B cell (primary cell): ENCODE measurements around the gene DLD. TPM values are rescaled to one million over a fixed set of nuclear protein-coding genes. Genes with fewer than 3 reads are reported as not detected.
A peak's percentile ranks its signal among the peaks of the same experiment; 100 is the strongest.

Experiments
- ATAC-seq: fragments of 200-7000 bp; cut with Tn5 transposase; one replicate; pipeline ENCODE4 v1.10.0; 2021; ENCODE audit warnings: low read depth, mild to moderate bottlenecking, moderate number of reproducible peaks, moderate library complexity
- CTCF ChIA-PET: fragments of 350-600 bp; sonication (Branson Sonifier 250); formaldehyde crosslinking; loops from one replicate; lab custom pipeline; 2021; ENCODE audit warnings: antibody characterized with exemption, inconsistent platforms; lab: Charles Lee
- POLR2A ChIA-PET: fragments of 350-600 bp; sonication (Branson Sonifier 250); formaldehyde crosslinking; loops from one replicate; lab custom pipeline; 2021; ENCODE audit warnings: antibody characterized with exemption; lab: Charles Lee
- DNase-seq: peaks from one replicate; pipeline ENCODE4 v3.0.0; 2013
- H2AFZ ChIP-seq: 2 replicates; pipeline ENCODE4 v1.6.1; 2012; ENCODE audit warnings: mild to moderate bottlenecking, low read depth, low read length; ENCODE audit not compliant: insufficient read depth, poor library complexity, severe bottlenecking
- H3K27ac ChIP-seq, 2 donors: 1 replicate in 1 of 2; 2 replicates in 1 of 2; pipeline ENCODE4 v1.5.1; 2012 to 2013; ENCODE audit warnings: low read length in 2 of 2, mild to moderate bottlenecking in 2 of 2, moderate library complexity in 1 of 2
- H3K27me3 ChIP-seq, 4 experiments: fragments of 200-600 bp in 1 of 4; sonication (generic) in 1 of 4; replicated peaks in 1 of 4; 1 replicate in 2 of 4; 2 replicates in 2 of 4; pipeline versions ENCODE4 v1.6.1 to v1.7.0; 2013 to 2016; ENCODE audit warnings: low read length in 3 of 4, mild to moderate bottlenecking in 2 of 4, mixed read lengths in 1 of 4, moderate library complexity in 1 of 4; ENCODE audit not compliant: insufficient read depth in 4 of 4, control insufficient read depth in 3 of 4; ENCODE audit errors: control extremely low read depth in 1 of 4
- H3K36me3 ChIP-seq, 2 experiments: replicated peaks in 1 of 2; 1 replicate in 1 of 2; 2 replicates in 1 of 2; pipeline versions ENCODE4 v1.6.1 to v1.7.1; 2013; ENCODE audit warnings: low read length in 1 of 2; ENCODE audit not compliant: insufficient read depth in 2 of 2, control insufficient read depth in 1 of 2; ENCODE audit errors: control extremely low read depth in 1 of 2, extremely low read depth in 1 of 2
- H3K4me1 ChIP-seq, 2 donors: fragments of 200-600 bp in 1 of 2; sonication (generic) in 1 of 2; 1 replicate in 1 of 2; 2 replicates in 1 of 2; pipeline versions ENCODE4 v1.5.1 to v1.6.1; 2013 to 2017; ENCODE audit warnings: low read length in 2 of 2; ENCODE audit not compliant: control insufficient read depth in 2 of 2, insufficient read depth in 2 of 2
- H3K4me2 ChIP-seq: replicated peaks from 2 replicates; pipeline ENCODE3; 2012; ENCODE audit warnings: mild to moderate bottlenecking, low read depth, low read length; ENCODE audit not compliant: poor library complexity, severe bottlenecking
- H3K4me3 ChIP-seq, 5 experiments: fragments of 200-600 bp in 1 of 5; sonication (generic) in 1 of 5; 1 replicate in 3 of 5; 2 replicates in 2 of 5; pipeline versions ENCODE4 v1.5.1 to v1.7.0; 2011 to 2016; ENCODE audit warnings: low read length in 4 of 5, mild to moderate bottlenecking in 4 of 5, low read depth in 2 of 5, control low read depth in 1 of 5, moderate library complexity in 1 of 5; ENCODE audit not compliant: insufficient read depth in 1 of 5; ENCODE audit errors: control extremely low read depth in 1 of 5, extremely low read depth in 1 of 5
- H3K79me2 ChIP-seq: fragments of 200-600 bp; sonication (generic); one replicate; pipeline ENCODE4 v1.6.0; 2016; ENCODE audit warnings: low read length; ENCODE audit not compliant: control insufficient read depth, insufficient read depth
- H3K9ac ChIP-seq: fragments of 200-600 bp; sonication (generic); 2 replicates; pipeline ENCODE4 v1.6.1; 2017; ENCODE audit warnings: mild to moderate bottlenecking, low read length, moderate library complexity
- H3K9me3 ChIP-seq, 3 donors: one replicate each; pipeline versions ENCODE4 v1.6.1 to v1.7.1; 2013; ENCODE audit warnings: low read length in 2 of 3; ENCODE audit not compliant: control insufficient read depth in 2 of 3, insufficient read depth in 1 of 3; ENCODE audit errors: control extremely low read depth in 1 of 3
- H4K20me1 ChIP-seq: 2 replicates; pipeline ENCODE4 v1.6.0; 2012; ENCODE audit warnings: mild to moderate bottlenecking, low read length; ENCODE audit not compliant: insufficient read depth, control insufficient read depth, poor library complexity, severe bottlenecking
- H3K27ac Mint-ChIP-seq: one replicate; pipeline ENCODE4 v1.8.0; 2021; ENCODE audit warnings: mixed read lengths
- H3K27me3 Mint-ChIP-seq: one replicate; pipeline ENCODE4 v1.8.0; 2021; ENCODE audit warnings: mixed read lengths
- H3K4me1 Mint-ChIP-seq: one replicate; pipeline ENCODE4 v1.8.0; 2021; ENCODE audit warnings: mixed read lengths
- H3K4me3 Mint-ChIP-seq: one replicate; pipeline ENCODE4 v1.8.0; 2021; ENCODE audit warnings: mixed read lengths
- H3K9me3 Mint-ChIP-seq: one replicate; pipeline ENCODE4 v1.8.0; 2022; ENCODE audit warnings: mixed read lengths; ENCODE audit not compliant: insufficient read depth
- EZH2 ChIP-seq: IDR thresholded peaks from 2 replicates; pipeline ENCODE4 v1.6.1; 2012; ENCODE audit warnings: borderline replicate concordance, low read depth, mild to moderate bottlenecking, moderate library complexity, low read length; ENCODE audit not compliant: insufficient read depth, poor library complexity, severe bottlenecking
- WGBS: methylation state at CpG from one replicate; pipeline ENCODE4 v1.1.5; 2013; ENCODE audit warnings: missing lambda C conversion rate; ENCODE audit not compliant: insufficient coverage; 5-methylcytosine and 5-hydroxymethylcytosine counted together
- intact Hi-C: fragments of 100-400 bp; cut with micrococcal nuclease; formaldehyde crosslinking; loops from one replicate; pipeline ENCODE4 v1.10.0; 2022
- polyA plus RNA-seq: library from polyadenylated mRNA; depleted of rRNA; stranded (reverse); fragments of >200 nt; gene quantifications from 2 replicates; pipeline ENCODE4 v1.2.3, GENCODE V29; 2012
- total RNA-seq, 2 donors: library from RNA; stranded (reverse); fragments of 120-200 nt in 1 of 2; gene quantifications; 1 replicate in 1 of 2; 2 replicates in 1 of 2; pipeline versions ENCODE4 v1.2.3 to v1.2.4, GENCODE V29; 2013 to 2022
- TF ChIP-seq, protein P1 (sequence below): fragments of 200-600 bp; IDR thresholded peaks from one replicate; pipeline ENCODE4 v1.8.0; 2022; ENCODE audit warnings: antibody characterized with exemption, mild to moderate bottlenecking

The DLD gene
- total and polyA plus RNA-seq, 2 donors (not counting 1 experiment from before 2014, with no cell fraction given) = 26.7 to 47.9 TPM

DNA sequence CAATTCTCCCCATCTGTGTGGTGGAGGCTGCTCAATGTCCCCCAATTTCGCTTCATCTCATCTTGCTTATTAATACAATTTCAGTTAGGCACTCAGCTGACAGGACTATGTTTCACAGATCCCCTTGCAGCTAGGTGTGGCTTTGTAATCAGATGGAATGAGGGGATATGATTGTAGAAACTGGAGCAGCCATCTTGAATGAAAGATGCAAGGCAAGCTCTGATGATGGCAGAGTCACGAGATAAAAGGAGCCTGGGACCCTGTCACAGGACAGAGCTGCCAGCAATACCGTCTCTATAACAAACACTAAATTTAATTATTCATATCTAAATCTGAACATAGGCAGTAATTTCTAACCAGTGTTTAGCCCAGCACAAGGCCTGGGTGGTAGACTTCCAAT lies 991 bp upstream of the DLD start:
- ATAC-seq = no peak
- Mint-ChIP-seq H3K4me1 (peaks cover 37% of the 10 kb centered on the region), H3K27me3 (peaks cover 11% of the 10 kb centered on the region), H3K27ac (no peak overlapping the region), H3K4me3 (no peak overlapping the region), H3K9me3 (no peaks in the 10 kb centered on the region)
- H3K79me2 ChIP-seq = peaks cover 45% of the 10 kb centered on the region
- intact Hi-C loops = loop anchor here (2.0 to 10.0 kb wide), 5 partner anchors 325 to 1291 kb away; partner anchors contain the start of genes COG5, DNAJB9, DUS4L and HBP1
- no peaks in the 10 kb centered on the region for H3K27me3 ChIP-seq
- H3K4me1 ChIP-seq = peaks cover 9 to 22% of the 10 kb centered on the region in 2 donors
- H2AFZ ChIP-seq = peak overlapping the region; percentile 98
- TF ChIP-seq, protein P1, sequence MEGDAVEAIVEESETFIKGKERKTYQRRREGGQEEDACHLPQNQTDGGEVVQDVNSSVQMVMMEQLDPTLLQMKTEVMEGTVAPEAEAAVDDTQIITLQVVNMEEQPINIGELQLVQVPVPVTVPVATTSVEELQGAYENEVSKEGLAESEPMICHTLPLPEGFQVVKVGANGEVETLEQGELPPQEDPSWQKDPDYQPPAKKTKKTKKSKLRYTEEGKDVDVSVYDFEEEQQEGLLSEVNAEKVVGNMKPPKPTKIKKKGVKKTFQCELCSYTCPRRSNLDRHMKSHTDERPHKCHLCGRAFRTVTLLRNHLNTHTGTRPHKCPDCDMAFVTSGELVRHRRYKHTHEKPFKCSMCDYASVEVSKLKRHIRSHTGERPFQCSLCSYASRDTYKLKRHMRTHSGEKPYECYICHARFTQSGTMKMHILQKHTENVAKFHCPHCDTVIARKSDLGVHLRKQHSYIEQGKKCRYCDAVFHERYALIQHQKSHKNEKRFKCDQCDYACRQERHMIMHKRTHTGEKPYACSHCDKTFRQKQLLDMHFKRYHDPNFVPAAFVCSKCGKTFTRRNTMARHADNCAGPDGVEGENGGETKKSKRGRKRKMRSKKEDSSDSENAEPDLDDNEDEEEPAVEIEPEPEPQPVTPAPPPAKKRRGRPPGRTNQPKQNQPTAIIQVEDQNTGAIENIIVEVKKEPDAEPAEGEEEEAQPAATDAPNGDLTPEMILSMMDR = no peak
- no peak for TF ChIP-seq EZH2
- no peaks in the 10 kb centered on the region for H3K9me3 ChIP-seq
- no peak for DNase-seq
- peak overlapping the region; percentile 87 for H3K4me2 ChIP-seq
- no peak overlapping the region for H3K4me3 ChIP-seq
- ChIA-PET POLR2A (no interaction called here), CTCF (interaction anchor here (4.2 to 4.5 kb wide), 2 partner anchors 10 to 15 kb away, joined by 20 to 36 read pairs; no protein-coding TSS in a partner anchor)
- peak overlapping the region in 1 of 2 donors; percentile 97 for H3K27ac ChIP-seq
- peaks cover under 1 to 10% of the 10 kb centered on the region in 2 experiments for H3K36me3 ChIP-seq
- 80% methylated on average over 1 of the region's 3 CpGs for WGBS
- peaks cover 7% of the 10 kb centered on the region for H4K20me1 ChIP-seq
- H3K9ac ChIP-seq = no peak overlapping the region

DNA sequence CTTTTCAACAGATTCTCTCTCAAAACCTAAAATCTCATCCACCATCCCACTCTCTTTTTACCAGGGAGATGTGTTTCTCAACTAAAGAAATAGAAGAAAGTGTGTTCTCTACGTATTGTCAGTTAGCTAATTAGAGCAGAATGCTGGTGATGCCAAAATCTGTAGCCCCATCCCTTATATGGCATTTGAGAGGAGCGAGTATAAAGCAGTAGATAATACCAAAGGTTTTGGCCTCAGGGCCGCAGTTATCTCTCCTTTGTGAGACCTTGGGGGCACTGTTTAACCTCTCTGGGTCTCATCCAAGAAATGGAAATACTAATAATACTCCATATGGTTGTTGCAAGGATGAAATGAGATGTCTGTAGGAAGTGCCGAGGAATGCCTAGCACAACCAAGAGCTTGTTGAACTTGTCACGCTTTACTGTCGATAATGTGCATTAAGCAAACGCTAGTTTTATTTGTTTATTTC lies 456 bp upstream of the DLD start:
- H2AFZ ChIP-seq = peak overlapping the region; percentile 98
- H3K4me3 ChIP-seq = peak overlapping the region; percentile 72 to 86 (median 83)
- H3K9me3 Mint-ChIP-seq = no peaks in the 10 kb centered on the region
- H3K4me2 ChIP-seq = peak overlapping the region; percentile 87
- intact Hi-C loops = loop anchor here (2.0 to 10.0 kb wide), 5 partner anchors 326 to 1292 kb away; partner anchors contain the start of genes COG5, DNAJB9, DUS4L and HBP1
- peaks cover 6 to 15% of the 10 kb centered on the region in 2 experiments for H3K36me3 ChIP-seq
- DNase-seq (no peak), ATAC-seq (peak; percentile 2)
- no CpG with 5 or more reads among the region's 7 CpGs for WGBS
- peaks cover 7% of the 10 kb centered on the region for H4K20me1 ChIP-seq
- H3K27me3 Mint-ChIP-seq = peaks cover 7% of the 10 kb centered on the region
- peaks cover 9 to 22% of the 10 kb centered on the region in 2 donors for H3K4me1 ChIP-seq
- H3K79me2 ChIP-seq = peaks cover 50% of the 10 kb centered on the region
- peak overlapping the region; percentile 91 to 97 for H3K27ac ChIP-seq
- ChIA-PET CTCF (interaction anchor here (4.2 to 4.5 kb wide), 2 partner anchors 11 to 15 kb away, joined by 20 to 36 read pairs; no protein-coding TSS in a partner anchor), POLR2A (interaction anchor here (0.7 kb wide), 1 partner anchor 147 kb away, joined by 6 read pairs; no protein-coding TSS in a partner anchor)
- H3K4me1 Mint-ChIP-seq = peaks cover 42% of the 10 kb centered on the region
- peak overlapping the region; percentile 99 for H3K4me3 Mint-ChIP-seq
- H3K9me3 ChIP-seq = no peaks in the 10 kb centered on the region
- peak overlapping the region; percentile 90 for H3K9ac ChIP-seq
- TF ChIP-seq EZH2 = no peak
- TF ChIP-seq, protein P1 = no peak
- H3K27me3 ChIP-seq = no peaks in the 10 kb centered on the region
- peak overlapping the region; percentile 97 for H3K27ac Mint-ChIP-seq
